GM12878 (cell line): ENCODE data around the gene KCND3.

Source experiments
- CHD4 ChIP-seq: fragments of 200-600 bp; sonication (generic); IDR thresholded peaks from 2 replicates; pipeline ENCODE4 v1.6.1; 2016; ENCODE audit warnings: mild to moderate bottlenecking
- CTCF ChIP-seq, 3 experiments: IDR thresholded peaks in 2 of 3; conservative IDR thresholded peaks in 1 of 3; 2 replicates each; pipeline ENCODE4 v1.5.1; 2011; ENCODE audit warnings: low read depth in 3 of 3, low read length in 3 of 3, mild to moderate bottlenecking in 3 of 3, control low read depth in 2 of 3, moderate library complexity in 2 of 3, inconsistent platforms in 1 of 3, mixed read lengths in 1 of 3; ENCODE audit not compliant: control insufficient read depth in 2 of 3, insufficient read depth in 1 of 3; ENCODE audit errors: extremely low read depth in 1 of 3
- HCFC1 ChIP-seq: fragments of 150-350 bp; IDR thresholded peaks from 2 replicates; pipeline ENCODE4 v1.6.1; 2014; ENCODE audit warnings: low read length
- POLR2A ChIP-seq: IDR thresholded peaks from 2 replicates; pipeline ENCODE4 v1.6.1; 2011; ENCODE audit warnings: low read depth, mild to moderate bottlenecking, low read length
- SP1 ChIP-seq: IDR thresholded peaks from one replicate; pipeline ENCODE4 v1.6.1; 2011; ENCODE audit warnings: low read depth, low read length
- YY1 ChIP-seq: IDR thresholded peaks from 2 replicates; pipeline ENCODE4 v1.6.1; 2011; ENCODE audit warnings: low read depth, mild to moderate bottlenecking, low read length

- TF ChIP-seq POLR2A (no peak), CTCF (IDR thresholded peaks at IDR 0.05 in 2 of 3, conservative IDR thresholded peaks at IDR 0.05 in 1 of 3; ENCODE audit: control insufficient read depth in 2 of 3, extremely low read depth in 1 of 3, insufficient read depth in 1 of 3, low read depth in 3 of 3, low read length in 3 of 3) (no peak), CHD4 (no peak), YY1 (no peak), SP1 (no peak), HCFC1 (no peak)
Observed at GRCh38 chr1:111749628-111750027, 239.8 kb downstream of the KCND3 start.
